Uterine smooth muscle cell (primary cell): ENCODE measurements around the gene FSIP1. TPM values are rescaled to one million over a fixed set of nuclear protein-coding genes. Genes with fewer than 3 reads are reported as not detected.

Source experiments
- total RNA-seq: library from RNA; depleted of rRNA; stranded (reverse); fragments of >200 nt; gene quantifications from 2 replicates; pipeline ENCODE4 v1.2.3, GENCODE V29; 2014

Gene FSIP1
- 1.3 and 1.5 TPM in 2 replicates for total RNA-seq

DNA sequence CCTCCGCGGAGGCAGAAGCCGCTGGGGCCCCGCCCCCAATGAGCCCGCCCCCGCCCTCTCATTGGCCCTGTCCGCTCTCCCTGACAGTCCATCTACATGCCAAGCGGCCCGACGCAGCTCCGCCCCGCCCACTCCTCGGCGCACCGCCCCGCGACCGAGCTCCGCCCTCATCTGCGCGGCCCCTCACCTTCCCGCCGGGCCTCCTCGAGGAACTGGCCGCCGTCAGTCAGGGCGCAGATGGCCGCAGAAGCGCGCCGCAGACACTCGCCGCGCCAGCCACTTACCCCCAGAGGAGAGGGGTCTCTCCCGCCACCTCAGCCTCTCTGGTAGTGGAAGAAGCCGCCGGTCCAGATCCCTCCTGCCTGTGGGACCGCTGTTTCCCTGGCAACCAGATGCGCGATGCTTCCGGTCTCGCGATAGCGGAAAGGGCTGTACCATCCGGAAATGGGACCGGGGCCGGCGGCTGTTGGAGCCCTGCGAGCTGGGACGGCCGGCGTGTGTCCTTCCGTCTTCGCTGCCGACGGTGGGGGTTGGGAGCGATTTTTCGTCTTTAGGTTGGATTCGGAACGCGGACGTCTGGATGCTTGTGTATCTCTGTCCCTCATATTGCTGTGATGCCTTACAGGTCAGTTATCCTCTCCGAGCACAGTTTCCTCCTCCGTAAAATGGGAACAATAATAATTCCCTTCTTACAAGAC is at the start of gene FSIP1:
Gene FSIP1, minus strand, starts transcription at position 401 of the 698 bp plus-strand sequence. CDS start 6,317 bp downstream, outside the sequence.

DNA sequence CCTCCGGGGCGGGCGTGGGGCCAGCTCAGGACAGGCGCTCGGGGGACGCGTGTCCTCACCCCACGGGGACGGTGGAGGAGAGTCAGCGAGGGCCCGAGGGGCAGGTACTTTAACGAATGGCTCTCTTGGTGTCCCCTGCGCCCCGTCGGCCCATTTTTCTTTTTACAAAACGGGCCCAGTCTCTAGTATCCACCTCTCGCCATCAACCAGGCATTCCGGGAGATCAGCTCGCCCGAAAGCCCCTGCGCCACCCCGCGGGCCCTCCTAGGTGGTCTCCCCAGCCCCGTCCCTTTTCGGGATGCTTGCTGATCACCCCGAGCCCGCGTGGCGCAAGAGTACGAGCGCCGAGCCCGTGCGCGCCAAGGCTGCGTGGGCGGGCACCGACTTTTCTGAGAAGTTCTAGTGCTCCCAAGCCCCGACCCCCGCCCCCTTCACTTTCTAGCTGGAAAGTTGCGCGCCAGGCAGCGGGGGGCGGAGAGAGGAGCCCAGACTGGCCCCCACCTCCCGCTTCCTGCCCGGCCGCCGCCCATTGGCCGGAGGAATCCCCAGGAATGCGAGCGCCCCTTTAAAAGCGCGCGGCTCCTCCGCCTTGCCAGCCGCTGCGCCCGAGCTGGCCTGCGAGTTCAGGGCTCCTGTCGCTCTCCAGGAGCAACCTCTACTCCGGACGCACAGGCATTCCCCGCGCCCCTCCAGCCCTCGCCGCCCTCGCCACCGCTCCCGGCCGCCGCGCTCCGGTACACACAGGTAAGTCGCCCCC is 202.0 kb downstream of the FSIP1 start, which contains the start of gene THBS1:
Gene THBS1, plus strand, starts transcription at position 595 of the 757 bp plus-strand sequence. CDS start 779 bp downstream, outside the sequence.

Other genes with a start within 250 kb of the FSIP1 start
- 214 and 454 TPM in 2 replicates for gene THBS1, start 201.8 kb downstream of the FSIP1 start, total RNA-seq
- gene GPR176, start 137.4 kb upstream of the FSIP1 start, total RNA-seq: 135 and 142 TPM in 2 replicates
- 82.7 and 96.3 TPM in 2 replicates for gene EIF2AK4, start 151.3 kb upstream of the FSIP1 start, total RNA-seq